Esophagus muscularis mucosa (tissue), 4 donors: ENCODE measurements around the gene PCDH10.

Source experiments
- CTCF ChIP-seq, 3 experiments: fragments of 200-600 bp in 2 of 3; fragments of 450-650 bp in 1 of 3; sonication (generic) in 2 of 3; IDR thresholded peaks; one replicate each; pipeline ENCODE4 v1.5.1; 2017 to 2019; ENCODE audit warnings: antibody characterized with exemption in 3 of 3, mild to moderate bottlenecking in 2 of 3, moderate library complexity in 1 of 3
- EP300 ChIP-seq: sonication (generic); formaldehyde crosslinking; IDR thresholded peaks from one replicate; pipeline ENCODE4 v1.6.1; 2017; ENCODE audit warnings: antibody characterized with exemption
- POLR2A ChIP-seq: fragments of 450-650 bp; IDR thresholded peaks from one replicate; pipeline ENCODE4 v1.6.1; 2017; ENCODE audit warnings: antibody characterized with exemption, moderate library complexity, mild to moderate bottlenecking, low read depth

- TF ChIP-seq EP300: no peak
- no peak for TF ChIP-seq CTCF (IDR thresholded peaks at IDR 0.05)
- no peak for TF ChIP-seq POLR2A
Measured at GRCh38 chr4:133208694-133209285, 59.7 kb downstream of the PCDH10 start.
